Chondrocyte (in vitro differentiated cells): ENCODE results near the gene SLC25A47. TPM values are rescaled to one million over a fixed set of nuclear protein-coding genes. Genes with fewer than 3 reads are reported as not detected.

Experiments used
- DNase-seq: peaks from one replicate; pipeline ENCODE4 v3.0.0; 2021; ENCODE audit warnings: mixed read lengths, low spot score
- H3K27ac Mint-ChIP-seq: one replicate; pipeline ENCODE4 v1.8.0; 2021; ENCODE audit warnings: mild to moderate bottlenecking, moderate library complexity, mixed read lengths; ENCODE audit not compliant: unreplicated experiment
- H3K27me3 Mint-ChIP-seq: 2 replicates; pipeline ENCODE4 v1.8.0; 2021; ENCODE audit warnings: low read depth, mixed read lengths
- H3K36me3 Mint-ChIP-seq: 2 replicates; pipeline ENCODE4 v1.8.0; 2021; ENCODE audit warnings: low read depth, mixed read lengths
- H3K4me1 Mint-ChIP-seq: 2 replicates; pipeline ENCODE4 v1.8.0; 2021; ENCODE audit warnings: low read depth, mild to moderate bottlenecking, mixed read lengths
- H3K4me3 Mint-ChIP-seq: one replicate; pipeline ENCODE4 v1.8.0; 2021; ENCODE audit warnings: mild to moderate bottlenecking, moderate library complexity, mixed read lengths; ENCODE audit not compliant: unreplicated experiment
- H3K9me3 Mint-ChIP-seq: 2 replicates; pipeline ENCODE4 v1.8.0; 2021; ENCODE audit warnings: low read depth, mixed read lengths
- total RNA-seq: library from RNA; stranded (reverse); gene quantifications from 3 replicates; pipeline ENCODE4 v1.2.1, GENCODE V29; 2021
- TF ChIP-seq, protein P1 (sequence below): fragments of 200-600 bp; sonication (generic); IDR thresholded peaks from 2 replicates; pipeline ENCODE4 v1.5.0; 2021; ENCODE audit warnings: antibody characterized with exemption, mild to moderate bottlenecking, moderate library complexity

The SLC25A47 gene
- total RNA-seq, 1 donor from 2014 or later = not detected

DNA sequence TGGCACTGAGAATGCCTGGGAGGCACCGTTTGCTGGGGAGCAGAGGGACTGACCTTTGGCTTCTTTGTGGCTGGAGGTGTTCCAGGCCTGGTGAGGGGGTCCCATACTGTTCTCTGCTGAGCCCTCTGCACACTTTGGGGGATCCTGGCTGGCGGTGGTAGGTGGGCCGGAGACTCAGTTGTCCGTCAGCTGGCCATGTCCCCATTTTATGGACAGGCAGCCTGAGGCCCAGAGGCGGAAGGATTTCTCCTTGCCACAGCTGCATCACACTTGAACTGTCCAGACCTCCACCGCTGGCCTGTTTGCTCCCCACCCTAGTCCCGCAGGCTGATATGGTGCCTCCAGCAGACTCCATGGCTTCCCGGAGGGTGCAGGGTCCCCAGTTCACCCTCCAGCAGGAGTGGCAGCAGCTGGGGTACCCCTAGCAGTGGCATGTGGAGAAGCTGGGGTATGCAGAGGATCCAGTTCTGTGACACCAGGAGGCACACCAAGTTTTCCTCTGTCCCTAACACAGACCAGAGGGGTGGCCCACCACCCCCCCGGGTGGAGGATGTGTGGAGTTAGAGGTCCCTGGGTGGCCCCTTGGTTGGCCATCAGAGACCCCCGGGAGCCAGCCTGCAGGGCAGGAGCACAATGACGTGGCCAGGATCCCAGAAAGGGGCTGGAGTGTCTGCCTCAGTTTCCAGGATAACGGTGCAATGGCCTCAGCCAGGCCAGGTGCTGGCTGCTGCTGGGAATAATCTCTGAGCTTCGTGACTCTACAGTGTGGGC is 31.6 kb upstream of the SLC25A47 start:
- Mint-ChIP-seq H3K27me3 (no peaks in the 10 kb centered on the region), H3K27ac (no peak overlapping the region), H3K4me3 (no peak overlapping the region), H3K36me3 (peaks cover 2% of the 10 kb centered on the region), H3K9me3 (no peaks in the 10 kb centered on the region), H3K4me1 (peaks cover 10% of the 10 kb centered on the region)
- DNase-seq = peak; percentile 82
- TF ChIP-seq, protein P1, sequence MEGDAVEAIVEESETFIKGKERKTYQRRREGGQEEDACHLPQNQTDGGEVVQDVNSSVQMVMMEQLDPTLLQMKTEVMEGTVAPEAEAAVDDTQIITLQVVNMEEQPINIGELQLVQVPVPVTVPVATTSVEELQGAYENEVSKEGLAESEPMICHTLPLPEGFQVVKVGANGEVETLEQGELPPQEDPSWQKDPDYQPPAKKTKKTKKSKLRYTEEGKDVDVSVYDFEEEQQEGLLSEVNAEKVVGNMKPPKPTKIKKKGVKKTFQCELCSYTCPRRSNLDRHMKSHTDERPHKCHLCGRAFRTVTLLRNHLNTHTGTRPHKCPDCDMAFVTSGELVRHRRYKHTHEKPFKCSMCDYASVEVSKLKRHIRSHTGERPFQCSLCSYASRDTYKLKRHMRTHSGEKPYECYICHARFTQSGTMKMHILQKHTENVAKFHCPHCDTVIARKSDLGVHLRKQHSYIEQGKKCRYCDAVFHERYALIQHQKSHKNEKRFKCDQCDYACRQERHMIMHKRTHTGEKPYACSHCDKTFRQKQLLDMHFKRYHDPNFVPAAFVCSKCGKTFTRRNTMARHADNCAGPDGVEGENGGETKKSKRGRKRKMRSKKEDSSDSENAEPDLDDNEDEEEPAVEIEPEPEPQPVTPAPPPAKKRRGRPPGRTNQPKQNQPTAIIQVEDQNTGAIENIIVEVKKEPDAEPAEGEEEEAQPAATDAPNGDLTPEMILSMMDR = no peak

DNA sequence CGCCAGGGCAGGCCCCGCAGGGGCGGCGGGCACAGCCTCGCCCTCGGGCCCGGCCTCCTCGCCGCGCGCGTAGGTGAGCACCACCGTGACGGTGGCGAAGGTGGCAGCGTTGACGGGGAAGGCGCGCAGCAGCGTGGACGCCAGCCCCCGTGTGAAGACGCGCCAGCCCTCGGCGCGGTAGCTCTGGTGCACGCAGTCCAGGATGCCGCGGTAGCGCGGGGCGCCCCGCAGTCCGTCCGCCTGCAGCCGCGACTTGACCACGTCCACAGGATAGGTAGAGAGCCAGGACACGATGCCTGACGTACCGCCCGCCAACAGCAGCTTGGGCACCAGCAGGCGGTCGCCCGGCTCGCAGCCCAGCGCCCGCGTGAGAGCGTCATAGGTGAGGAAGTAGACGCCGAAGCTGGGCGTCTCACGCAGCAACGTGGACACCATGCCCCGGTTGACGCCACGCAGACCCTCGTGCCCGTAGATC is 30.8 kb upstream of the SLC25A47 start:
- H3K27ac Mint-ChIP-seq = no peak overlapping the region
- H3K9me3 Mint-ChIP-seq = no peaks in the 10 kb centered on the region
- peaks cover 14% of the 10 kb centered on the region for H3K4me1 Mint-ChIP-seq

DNA sequence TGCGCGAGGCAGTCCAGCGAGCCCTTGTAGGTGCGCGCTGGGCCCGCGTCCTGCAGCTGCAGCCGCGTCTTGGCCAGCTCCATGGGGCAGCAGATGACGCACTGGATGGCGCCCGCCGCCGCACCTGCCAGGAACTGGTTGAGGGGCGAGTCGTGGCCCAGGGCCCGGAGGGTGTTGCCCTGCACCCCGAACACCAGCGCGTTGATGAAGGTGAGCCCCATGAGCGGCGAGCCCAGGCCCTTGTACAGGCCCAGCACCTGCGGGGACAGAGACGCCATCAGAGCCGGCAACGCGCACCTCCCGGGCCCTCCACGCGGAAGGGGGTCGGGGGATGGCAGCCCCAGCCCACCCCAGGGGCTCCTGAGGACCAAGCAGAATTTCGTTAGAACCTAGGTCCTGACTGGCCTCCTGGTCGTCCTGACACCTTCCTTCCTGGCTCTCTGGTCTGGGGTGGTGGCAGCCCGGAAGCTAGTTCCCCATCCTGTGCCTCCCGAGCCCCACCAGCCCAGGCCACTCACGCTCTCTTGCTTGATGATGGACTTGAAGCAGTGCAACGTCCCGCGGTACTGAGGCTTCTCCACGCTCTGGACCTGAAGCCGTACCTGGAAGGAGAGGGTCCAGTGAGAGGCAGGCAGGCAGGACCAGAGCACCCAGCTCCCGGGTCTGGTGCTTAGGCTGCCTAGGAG is 30.2 kb upstream of the SLC25A47 start:
- Mint-ChIP-seq H3K27me3 (no peaks in the 10 kb centered on the region), H3K4me3 (no peak overlapping the region), H3K9me3 (no peaks in the 10 kb centered on the region), H3K4me1 (peaks cover 18% of the 10 kb centered on the region), H3K36me3 (peaks cover 2% of the 10 kb centered on the region), H3K27ac (no peak overlapping the region)
- DNase-seq = no peak
- TF ChIP-seq, protein P1 = no peak

More for the DNA sequence above, 30.8 kb upstream of the SLC25A47 start:
- no peak overlapping the region for H3K4me3 Mint-ChIP-seq
- TF ChIP-seq, protein P1 = no peak
- DNase-seq = peak; percentile 94
- peaks cover 2% of the 10 kb centered on the region for H3K36me3 Mint-ChIP-seq
- H3K27me3 Mint-ChIP-seq = no peaks in the 10 kb centered on the region

DNA sequence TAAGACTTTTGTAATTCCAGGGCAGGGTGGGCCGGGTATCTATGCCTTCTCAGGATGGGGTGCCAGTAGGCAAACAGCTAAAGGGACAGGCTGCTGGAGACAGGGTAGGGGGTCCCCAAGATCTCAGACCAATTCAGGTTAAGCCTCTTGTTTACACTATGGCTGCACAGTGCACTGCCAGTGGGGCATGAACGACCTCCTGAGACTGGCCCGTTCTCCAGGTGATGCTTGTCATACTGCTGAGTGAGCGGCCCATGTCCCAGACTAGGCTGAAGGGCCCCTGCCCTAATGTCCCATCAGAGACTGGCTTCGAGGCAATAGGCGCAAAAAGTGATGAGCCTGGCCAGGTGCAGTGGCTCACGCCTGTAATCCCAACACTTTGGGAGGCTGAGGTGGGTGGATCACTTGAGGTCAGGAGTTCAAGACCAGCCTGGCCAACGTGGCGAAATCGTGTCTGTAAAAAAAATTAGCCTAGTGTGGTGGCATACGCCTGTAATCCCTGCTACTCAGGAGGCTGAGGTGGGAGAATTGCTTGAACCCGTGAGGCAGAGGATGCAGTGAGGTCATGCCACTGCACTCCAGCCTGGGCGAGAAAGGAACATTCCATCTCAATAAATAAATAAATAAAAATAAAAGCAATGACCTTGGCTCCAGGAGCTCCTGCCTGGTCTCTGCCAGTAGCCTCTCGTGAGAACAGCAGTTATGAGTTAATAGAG is 29.5 kb upstream of the SLC25A47 start:
- Mint-ChIP-seq H3K4me3 (no peak overlapping the region), H3K4me1 (peaks cover 17% of the 10 kb centered on the region), H3K27me3 (no peaks in the 10 kb centered on the region), H3K27ac (no peak overlapping the region), H3K36me3 (peaks cover 3% of the 10 kb centered on the region), H3K9me3 (no peaks in the 10 kb centered on the region)
- DNase-seq = peak; percentile 54
- TF ChIP-seq, protein P1 = no peak
